GM18951 (cell line): ENCODE results near the gene STBD1.

Source experiments
- POLR2A ChIP-seq: IDR thresholded peaks from 4 replicates; pipeline ENCODE4 v1.6.1; 2011; ENCODE audit warnings: mild to moderate bottlenecking; ENCODE audit not compliant: insufficient read length, insufficient read depth; ENCODE audit errors: extremely low read depth
- in situ Hi-C: fragments of 300-500 bp; cut with MboI; formaldehyde crosslinking; loops from one replicate; pipeline ENCODE4 v1.12.0; 2022; ENCODE audit warnings: low sequenced_read_pairs, mixed read lengths, inconsistent platforms; ENCODE audit not compliant: unreplicated experiment

The STBD1 gene

DNA sequence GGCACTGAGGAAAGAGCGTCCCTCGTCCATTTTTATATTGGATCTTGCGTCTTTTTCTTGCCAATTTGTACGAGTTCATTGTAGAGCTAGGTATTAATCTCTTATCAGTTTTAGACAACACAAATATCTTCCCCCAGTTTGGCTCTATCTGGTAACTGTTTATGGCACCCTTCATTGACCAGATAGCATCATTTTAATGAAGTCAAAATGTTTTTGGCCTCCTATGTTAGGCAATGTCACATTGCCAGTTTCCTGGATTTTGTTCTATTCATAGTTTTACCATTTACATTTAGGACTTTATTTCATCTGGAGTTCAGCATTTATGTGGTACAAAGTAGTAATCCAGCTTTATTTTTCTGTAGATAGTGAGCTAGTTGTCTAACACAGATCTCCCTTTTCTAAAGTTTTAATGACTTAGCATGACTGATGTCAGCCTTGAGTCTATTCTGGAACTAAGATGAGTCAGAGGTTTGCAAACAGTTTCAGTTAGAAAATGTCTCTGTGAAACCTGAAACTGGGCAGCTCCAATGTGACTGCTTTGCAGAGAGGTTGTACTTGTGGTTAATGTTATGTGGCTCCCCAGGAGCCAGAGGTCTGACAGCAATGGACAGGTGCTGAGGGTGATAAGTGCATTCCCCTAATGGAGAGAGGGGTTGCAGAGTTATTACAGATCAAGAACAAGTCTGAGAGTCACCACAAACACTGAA is 5.3 kb upstream of the STBD1 start:
- no peak for TF ChIP-seq POLR2A
- in situ Hi-C loops: no loop called here

GRCh38 chr4:76301775-76302162 is 4.8 kb upstream of the STBD1 start:
- no peak for TF ChIP-seq POLR2A
- in situ Hi-C loops: no loop called here

GRCh38 chr4:76302826-76303438 is 3.6 kb upstream of the STBD1 start:
- TF ChIP-seq POLR2A: no peak
- in situ Hi-C loops: no loop called here

DNA sequence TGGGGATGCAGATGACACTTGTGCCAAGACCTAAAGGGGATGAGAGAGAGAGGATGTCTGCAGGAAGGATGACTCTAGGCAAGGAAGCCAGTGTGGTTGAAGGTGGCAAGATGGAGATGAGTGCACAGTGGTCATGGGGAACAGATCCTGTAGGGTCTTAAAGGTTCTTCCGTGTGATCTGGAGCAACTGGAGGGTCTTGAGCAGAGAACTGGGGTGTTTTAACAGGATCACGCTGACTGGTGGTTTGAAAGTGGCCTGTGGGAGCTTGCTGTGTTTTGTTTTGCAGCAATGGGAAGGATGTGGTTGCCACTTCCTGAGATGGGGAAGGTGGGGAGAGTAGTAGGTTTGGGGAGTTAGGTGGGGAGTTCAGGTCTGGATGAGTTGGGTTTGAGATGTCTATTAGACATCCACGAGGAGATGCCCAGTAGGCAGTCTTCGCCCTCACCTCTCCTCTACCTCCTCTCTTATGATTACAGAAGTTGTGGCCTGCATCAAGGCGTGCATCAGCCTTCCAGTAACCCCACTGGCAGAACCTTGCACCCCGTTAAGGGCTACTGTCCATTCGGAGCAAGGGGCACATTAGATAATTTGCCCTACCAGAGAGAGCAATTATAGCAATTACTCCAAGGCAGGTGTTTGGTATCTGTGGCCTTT is 1.4 kb upstream of the STBD1 start:
- TF ChIP-seq POLR2A: no peak
- in situ Hi-C loops: no loop called here

DNA sequence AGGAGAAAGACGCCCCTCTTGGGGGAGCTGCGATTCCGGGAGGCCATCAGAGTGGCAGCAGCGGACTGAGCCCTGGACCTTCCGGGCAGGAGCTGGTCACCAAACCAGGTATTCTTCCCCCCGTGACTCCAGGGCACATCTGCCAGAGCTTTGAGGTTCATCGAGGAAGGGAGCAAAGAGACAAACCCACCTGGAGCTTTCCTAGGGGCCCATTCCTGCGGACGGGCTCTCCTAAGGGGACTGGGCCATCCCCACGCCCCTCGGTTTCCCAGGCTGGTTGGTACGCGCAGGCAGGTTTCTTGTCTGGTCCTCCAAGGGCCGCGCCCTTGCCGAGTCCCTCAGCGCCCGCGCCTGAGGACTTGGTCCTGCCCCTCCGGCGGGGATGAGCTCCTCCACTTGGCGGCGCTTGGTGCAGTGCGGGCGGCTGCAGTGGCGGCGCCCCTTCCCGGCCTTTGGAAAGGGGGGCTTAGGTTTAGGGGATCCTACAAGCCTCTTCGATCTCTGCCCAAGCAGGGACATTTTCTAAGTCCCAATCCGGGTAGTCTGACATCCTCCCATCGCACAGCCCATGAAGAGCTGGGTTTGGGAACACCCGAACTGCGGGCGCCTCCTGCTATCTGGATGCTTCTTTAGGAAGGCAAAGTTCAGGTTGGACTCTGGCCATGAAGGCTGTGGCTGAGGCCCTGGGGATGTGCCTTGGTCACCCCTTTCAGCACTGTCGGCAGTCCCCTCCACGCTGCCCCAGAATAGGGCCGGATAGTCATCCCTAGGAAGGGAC is 538 bp downstream of the STBD1 start:
- TF ChIP-seq POLR2A: no peak
- in situ Hi-C loops: no loop called here

GRCh38 chr4:76307660-76308014 is 1.1 kb downstream of the STBD1 start:
- no peak for TF ChIP-seq POLR2A
- in situ Hi-C loops: no loop called here

DNA sequence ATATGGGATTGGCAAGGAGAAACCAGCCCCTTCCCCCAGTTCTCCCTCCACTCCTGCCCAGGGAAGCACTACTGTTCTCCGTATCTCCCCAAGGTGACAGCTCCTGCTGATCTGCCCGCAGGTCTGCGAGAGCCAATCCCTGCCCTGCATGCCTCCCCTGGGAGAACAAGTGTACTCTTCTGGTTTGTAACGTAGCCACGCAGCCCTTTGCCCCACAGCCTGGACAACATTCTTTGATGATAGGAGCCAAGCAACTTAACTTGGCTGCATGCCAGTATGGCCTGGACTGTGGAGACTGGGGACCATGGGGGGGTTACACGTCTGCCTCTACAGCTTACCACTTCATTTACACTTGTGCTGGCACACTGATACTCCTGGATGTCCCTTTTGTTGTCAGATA is 2.0 kb downstream of the STBD1 start:
- no peak for TF ChIP-seq POLR2A
- in situ Hi-C loops: no loop called here

- no peak for TF ChIP-seq POLR2A
- in situ Hi-C loops: no loop called here
Measured at GRCh38 chr4:76309939-76310550, 3.5 kb downstream of the STBD1 start.

- no peak for TF ChIP-seq POLR2A
- in situ Hi-C loops: no loop called here
Measured at GRCh38 chr4:76310683-76311082, 4.2 kb downstream of the STBD1 start.

DNA sequence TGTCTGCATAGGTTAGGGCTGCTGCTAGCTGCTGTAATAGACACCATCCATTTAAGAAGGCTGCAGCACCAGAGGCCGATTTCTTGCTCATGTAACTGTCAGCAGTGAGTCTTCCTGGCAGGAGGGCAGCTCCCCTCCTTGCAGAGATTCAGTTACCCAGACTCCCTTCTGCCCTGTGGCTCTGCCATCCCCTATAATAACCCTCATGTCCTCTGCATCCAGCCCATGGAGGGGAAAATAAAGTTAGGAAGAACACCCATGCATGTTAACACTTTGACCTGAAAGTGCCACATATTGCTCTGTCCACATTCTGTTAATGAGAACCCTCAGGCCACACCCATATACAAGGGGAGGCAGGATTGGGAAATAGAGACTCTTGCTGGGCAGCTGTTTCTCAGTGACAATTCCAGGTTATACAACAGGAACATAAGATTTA is 5.4 kb downstream of the STBD1 start:
- in situ Hi-C loops: no loop called here
- TF ChIP-seq POLR2A: no peak

DNA sequence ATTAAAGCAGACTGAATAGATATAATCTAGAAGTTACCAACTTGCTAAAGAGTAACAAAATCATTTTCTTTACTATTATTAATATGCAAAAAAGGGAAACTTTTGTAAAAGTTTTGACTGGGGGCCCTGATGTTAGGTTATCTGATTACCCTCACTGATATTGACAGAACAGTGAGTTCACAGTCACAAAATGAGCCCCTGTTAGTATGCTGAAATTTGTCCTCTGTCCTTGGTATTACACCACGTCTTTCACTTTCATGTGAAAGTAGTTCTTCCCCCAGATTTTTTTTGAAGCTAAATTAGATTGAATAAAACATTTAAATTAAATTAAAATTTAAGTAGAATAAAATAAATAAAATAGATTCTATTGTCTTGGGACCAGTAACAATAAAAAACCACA is 5.9 kb downstream of the STBD1 start:
- in situ Hi-C loops: no loop called here
- no peak for TF ChIP-seq POLR2A

DNA sequence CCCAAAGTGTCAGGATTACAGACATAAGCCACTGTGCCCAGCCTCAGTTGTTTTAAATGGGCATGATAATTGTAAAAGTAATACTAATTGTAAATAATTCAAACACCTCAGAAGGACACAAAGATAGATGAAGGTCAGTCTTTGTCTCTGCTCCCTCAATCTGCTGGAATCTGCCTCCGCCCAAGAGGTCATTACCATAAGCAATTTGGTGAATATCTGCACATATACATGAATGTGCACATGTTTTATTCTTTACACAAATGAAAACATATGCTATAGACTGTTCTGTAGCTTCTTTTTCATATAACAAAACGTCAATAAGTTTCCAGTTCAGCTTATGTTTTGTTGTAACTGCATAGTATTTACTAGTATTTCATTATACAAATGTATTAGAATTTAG is 7.0 kb downstream of the STBD1 start:
- TF ChIP-seq POLR2A: no peak
- in situ Hi-C loops: no loop called here
